Activated naive CD8-positive, alpha-beta T cell (primary cell): ENCODE measurements around the gene DSTN.

Experiments
- H3K27ac Mint-ChIP-seq: one replicate; pipeline ENCODE4 v1.8.0; 2021; ENCODE audit warnings: mixed read lengths
- H3K27me3 Mint-ChIP-seq: one replicate; pipeline ENCODE4 v1.8.0; 2021; ENCODE audit warnings: mixed read lengths
- H3K36me3 Mint-ChIP-seq: one replicate; pipeline ENCODE4 v1.8.0; 2021; ENCODE audit warnings: mixed read lengths
- H3K4me1 Mint-ChIP-seq: one replicate; pipeline ENCODE4 v1.8.0; 2021; ENCODE audit warnings: low read depth, mixed read lengths
- H3K4me3 Mint-ChIP-seq: one replicate; pipeline ENCODE4 v1.8.0; 2021; ENCODE audit warnings: mild to moderate bottlenecking, mixed read lengths
- H3K9me3 Mint-ChIP-seq: one replicate; pipeline ENCODE4 v1.8.0; 2021; ENCODE audit warnings: low read depth, mixed read lengths

DSTN gene

DNA sequence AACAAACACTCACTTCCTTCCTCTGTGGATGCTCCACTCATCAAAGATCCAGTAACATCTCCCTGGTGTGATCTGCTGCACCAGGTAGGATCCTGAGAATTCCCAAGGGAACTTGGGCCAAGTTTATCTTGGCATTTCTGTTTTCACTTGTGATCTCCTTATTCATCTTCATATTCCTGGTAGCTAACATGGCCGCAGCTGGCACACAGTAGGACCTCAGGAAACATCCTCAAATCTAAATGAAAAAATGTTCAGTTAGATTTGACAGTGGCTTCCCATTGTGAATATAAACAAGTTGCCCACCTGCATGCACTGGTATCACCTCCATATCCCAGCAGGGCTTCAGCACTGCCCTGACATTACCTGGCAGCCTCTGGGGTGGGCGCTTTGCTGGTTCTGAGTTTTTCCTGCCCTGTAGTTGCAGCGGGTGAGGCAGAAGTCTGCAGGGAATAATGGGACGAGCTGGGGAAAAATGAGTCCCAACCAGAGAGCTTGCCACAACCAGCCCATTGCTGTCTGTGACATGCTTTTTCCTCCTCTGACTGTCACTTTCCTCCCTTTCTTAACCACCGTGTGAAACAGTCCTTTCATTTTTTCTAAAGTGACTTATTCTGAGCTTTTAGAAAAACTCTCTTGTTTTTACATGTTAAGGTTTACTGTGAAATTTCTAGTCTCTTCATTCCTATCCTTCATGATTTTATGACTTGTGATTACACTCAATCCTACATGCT lies 9.4 kb upstream of the DSTN start:
- H3K27me3 Mint-ChIP-seq, result no peaks in the 10 kb centered on the region
- no peaks in the 10 kb centered on the region for H3K9me3 Mint-ChIP-seq
- peak overlapping the region; percentile 6 for H3K4me3 Mint-ChIP-seq
- peaks cover 24% of the 10 kb centered on the region for H3K4me1 Mint-ChIP-seq
- H3K27ac Mint-ChIP-seq, result peak overlapping the region; percentile 70
- H3K36me3 Mint-ChIP-seq, result no peaks in the 10 kb centered on the region

DNA sequence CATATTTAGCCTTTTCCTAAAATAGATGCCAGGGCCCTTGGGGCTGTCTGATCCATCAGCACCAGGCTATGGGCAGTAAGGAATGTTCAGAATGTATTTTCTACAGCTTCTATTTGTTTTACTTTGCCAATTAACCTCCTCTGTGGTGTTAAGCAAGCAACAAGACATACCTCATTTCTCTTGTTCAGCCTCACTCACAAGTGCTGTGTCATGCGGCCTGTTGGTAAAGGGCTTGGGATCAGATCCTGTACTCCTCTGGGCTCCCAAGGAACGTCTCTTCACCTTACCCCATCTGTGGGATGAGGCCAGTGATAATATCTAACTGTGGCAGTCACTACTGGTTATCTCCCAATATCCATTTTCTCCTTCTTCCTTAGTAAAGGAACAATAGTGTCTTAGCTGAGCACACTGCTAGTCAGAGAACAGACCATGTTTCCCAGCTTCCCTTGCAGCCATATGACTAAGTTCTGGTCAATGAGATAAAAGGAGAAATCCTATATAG lies 7.0 kb upstream of the DSTN start:
- Mint-ChIP-seq H3K4me3 (no peak overlapping the region), H3K27me3 (no peaks in the 10 kb centered on the region), H3K36me3 (no peaks in the 10 kb centered on the region), H3K27ac (no peak overlapping the region), H3K4me1 (peaks cover 21% of the 10 kb centered on the region), H3K9me3 (no peaks in the 10 kb centered on the region)

DNA sequence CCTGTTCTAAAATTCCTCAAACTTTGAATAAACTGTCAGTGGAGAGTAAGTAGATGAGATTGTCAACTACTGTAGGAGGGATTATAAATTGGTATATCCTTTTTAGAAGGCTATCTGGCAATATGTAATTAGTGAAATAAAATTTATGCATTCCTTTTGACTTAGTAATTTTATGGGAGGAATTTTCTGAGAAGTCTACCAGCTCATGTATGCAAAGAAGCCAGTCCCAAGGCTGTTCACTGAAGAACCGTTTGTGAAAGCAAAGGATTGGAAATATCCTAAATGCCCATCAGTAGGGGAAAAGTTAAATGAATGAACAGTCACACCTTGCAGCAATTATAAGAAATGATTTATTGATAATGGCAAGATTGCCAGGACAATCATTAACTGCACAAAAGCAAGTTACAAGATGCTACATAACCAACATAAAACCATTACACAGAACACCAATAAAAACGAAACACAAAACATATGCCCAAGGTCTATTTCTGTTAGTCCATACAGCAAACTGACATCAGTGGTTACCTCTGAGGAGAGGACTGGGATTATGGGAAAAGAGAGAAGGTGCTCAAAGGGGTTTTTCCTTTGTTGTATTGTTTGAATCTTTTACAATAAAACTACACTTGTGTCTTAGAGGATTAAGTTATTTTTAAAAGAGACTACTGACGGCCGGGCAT lies 4.6 kb upstream of the DSTN start:
- H3K27me3 Mint-ChIP-seq, result no peaks in the 10 kb centered on the region
- H3K27ac Mint-ChIP-seq, result no peak overlapping the region
- no peaks in the 10 kb centered on the region for H3K9me3 Mint-ChIP-seq
- H3K4me3 Mint-ChIP-seq, result no peak overlapping the region
- peaks cover 10% of the 10 kb centered on the region for H3K4me1 Mint-ChIP-seq
- no peaks in the 10 kb centered on the region for H3K36me3 Mint-ChIP-seq

DNA sequence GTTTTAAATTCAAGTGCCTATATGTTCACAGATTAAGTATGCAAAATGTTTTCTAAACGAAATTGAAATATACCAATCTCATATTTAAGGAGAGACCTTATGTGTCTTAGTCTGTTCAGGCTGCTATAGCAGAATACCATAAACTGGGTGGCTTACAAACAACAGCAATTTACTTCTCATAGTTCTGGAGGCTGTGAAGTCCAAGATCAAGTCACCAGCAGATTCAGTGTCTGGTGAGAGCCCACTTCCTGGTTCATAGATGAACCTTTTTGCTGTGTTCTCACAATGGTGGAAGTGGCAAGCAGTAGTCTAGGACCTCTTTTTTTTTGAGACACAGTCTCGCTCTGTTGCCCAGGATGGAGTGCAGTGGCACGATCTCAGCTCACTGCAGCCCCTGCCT lies 3.5 kb upstream of the DSTN start:
- Mint-ChIP-seq H3K9me3 (no peaks in the 10 kb centered on the region), H3K27me3 (no peaks in the 10 kb centered on the region), H3K4me1 (peaks cover 11% of the 10 kb centered on the region), H3K4me3 (no peak overlapping the region), H3K27ac (no peak overlapping the region), H3K36me3 (no peaks in the 10 kb centered on the region)

DNA sequence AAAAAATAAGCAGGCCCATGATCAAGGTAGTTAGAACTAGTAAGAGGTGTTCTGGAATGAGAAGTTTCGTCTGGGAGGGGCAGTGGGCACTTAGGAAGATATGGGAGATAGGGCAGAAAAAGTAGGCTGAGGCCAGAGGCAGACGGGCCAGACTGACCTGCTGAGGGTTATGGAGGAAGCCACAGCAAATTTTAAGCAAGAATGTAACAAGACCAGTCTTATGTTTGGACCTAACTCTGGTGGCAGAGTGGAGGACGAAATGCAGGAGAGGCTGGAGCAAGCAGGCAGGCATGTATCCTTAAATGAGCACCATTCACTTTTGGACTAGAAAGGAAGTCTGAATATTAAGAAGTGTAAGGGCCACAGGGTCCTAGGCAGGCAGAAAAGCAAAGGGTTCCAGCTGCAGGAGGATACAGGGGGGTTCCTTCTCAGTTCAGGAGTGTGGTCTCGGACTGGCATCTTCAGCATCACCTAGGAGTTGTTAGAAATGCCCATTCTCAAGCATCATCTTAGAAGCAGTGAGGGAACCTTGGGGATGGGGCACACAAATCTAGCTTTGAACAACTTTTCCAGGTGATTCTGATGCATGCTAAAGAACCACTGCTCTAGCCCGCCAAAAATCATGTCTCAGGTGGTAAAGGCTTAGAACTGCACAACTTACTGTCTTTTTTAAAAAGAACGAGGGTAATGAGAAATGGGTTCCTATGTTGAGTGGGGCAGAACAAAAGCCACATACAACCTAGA lies 1.7 kb upstream of the DSTN start:
- Mint-ChIP-seq H3K4me1 (peaks cover 28% of the 10 kb centered on the region), H3K9me3 (no peaks in the 10 kb centered on the region), H3K4me3 (peak overlapping the region; percentile 65), H3K36me3 (no peaks in the 10 kb centered on the region), H3K27ac (peak overlapping the region; percentile 41), H3K27me3 (no peaks in the 10 kb centered on the region)

DNA sequence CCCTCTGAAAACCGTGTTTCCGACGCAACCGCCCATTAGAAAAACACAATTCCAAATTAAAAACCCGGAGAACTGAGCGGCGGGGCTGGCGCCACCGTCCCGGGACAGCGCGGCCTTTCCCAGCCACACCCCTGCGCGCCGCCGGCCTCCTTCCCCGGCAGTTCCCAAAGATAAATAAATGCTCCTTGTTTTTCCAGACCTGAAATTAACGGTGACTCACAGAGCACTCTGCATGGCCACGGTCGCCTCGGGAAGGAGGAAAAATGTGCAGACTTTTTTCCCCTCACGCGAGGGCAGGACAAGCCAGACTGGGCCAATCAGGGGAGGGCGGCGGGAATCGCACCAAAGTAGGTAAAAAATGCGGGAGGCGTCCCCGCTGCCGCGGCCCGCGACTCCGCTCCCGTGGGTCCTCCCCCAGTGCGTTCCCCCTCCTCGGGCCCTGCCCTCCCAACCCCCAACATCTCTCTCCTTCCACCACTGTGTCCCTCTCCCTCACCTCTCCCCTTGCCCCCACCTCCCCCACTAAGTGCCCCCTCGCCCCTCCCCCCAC lies 828 bp upstream of the DSTN start:
- H3K27me3 Mint-ChIP-seq, result no peaks in the 10 kb centered on the region
- H3K27ac Mint-ChIP-seq, result no peak overlapping the region
- no peaks in the 10 kb centered on the region for H3K9me3 Mint-ChIP-seq
- peaks cover 33% of the 10 kb centered on the region for H3K4me1 Mint-ChIP-seq
- H3K36me3 Mint-ChIP-seq, result no peaks in the 10 kb centered on the region
- H3K4me3 Mint-ChIP-seq, result peak overlapping the region; percentile 65

DNA sequence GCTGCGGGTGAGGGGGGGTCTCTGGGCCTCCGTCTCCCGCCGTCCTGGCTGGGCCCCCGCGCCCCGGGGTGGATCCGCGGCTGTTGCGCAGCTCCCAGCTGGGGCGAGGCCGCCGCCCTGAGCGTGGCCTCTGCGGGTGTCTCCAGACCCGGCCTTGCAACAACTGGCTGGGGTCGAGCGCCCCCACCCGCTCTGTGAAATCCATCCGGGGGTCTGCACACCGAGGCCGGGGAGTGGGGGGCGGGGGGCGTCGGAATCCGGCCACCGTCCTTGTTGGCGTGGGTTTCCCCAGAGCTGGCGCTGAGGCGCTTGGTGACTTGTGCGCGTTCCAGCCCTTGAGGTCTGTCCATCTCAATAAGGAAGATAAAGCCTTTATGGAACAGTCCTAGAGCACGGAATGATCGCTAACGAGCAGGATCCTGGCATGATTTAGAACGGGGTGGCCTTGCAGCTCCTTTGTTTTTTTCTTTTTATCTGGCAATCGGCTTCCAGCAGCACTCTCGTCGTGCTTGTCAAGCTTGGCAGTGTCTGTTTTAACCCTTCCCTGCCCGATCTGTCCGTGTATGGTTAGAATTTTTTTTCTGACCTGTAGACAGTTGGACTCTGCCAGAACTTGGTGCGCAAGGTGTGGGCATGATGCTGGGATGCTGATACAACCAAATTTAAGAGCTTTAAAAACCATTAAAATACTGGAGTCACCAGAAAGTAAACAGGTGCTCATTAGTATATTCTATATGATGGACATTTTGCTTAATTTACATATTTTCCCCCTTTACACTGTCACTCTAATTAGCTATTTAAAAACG lies 675 bp downstream of the DSTN start:
- Mint-ChIP-seq H3K27me3 (no peaks in the 10 kb centered on the region), H3K4me3 (peak overlapping the region; percentile 93), H3K36me3 (no peaks in the 10 kb centered on the region), H3K4me1 (peaks cover 33% of the 10 kb centered on the region), H3K27ac (peak overlapping the region; percentile 87), H3K9me3 (no peaks in the 10 kb centered on the region)

DNA sequence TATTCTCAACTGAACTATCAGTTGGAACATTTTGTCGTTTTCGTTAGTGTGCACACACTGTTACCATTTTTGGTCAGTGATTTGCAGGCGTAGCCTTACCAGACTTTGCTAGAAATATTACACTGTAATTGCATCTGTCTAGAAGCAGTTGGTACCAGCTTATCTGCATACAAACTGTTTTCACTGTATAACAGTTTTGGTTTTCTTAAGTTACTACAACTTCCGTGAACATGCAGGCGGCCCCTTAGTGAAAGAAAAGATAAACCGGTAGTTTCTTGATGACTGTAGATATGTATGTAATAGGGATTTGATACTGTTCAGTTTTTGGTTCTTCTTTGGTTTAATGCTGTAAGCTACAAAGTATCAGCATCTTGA lies 1.3 kb downstream of the DSTN start:
- H3K4me1 Mint-ChIP-seq, result peaks cover 33% of the 10 kb centered on the region

DNA sequence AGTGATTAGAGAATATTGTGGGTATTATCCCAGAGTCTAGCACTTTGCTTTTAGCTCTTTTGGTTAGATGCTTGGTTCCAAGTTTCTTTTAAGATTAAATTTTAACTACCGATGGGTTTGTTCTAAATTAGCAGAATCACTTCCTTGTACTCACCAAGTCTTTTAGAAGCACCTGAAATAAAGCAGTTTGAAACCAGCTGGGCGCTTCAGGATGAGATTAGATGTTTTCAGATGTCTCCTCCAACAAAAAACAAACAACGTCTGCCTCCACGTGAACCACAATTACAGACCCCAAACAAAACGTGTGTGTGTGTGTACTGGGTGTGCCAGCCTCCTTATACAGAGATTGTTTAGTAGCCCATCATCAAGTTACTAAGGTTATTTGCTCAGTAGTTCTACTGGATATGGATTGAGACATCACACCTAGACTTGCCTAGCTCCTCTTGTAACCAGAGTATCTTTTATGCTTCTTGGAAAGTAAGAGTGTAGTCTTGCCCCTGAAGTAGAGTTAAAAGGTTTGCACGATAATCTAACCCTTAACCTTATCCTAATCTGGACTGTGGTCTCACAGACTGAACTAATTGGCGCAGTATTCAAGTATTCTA lies 2.3 kb downstream of the DSTN start:
- Mint-ChIP-seq H3K36me3 (no peaks in the 10 kb centered on the region), H3K4me3 (peak overlapping the region; percentile 44)

More for the DNA sequence above, 1.3 kb downstream of the DSTN start:
- H3K36me3 Mint-ChIP-seq, result no peaks in the 10 kb centered on the region
- peak overlapping the region; percentile 93 for H3K4me3 Mint-ChIP-seq
- H3K27me3 Mint-ChIP-seq, result no peaks in the 10 kb centered on the region
- H3K9me3 Mint-ChIP-seq, result no peaks in the 10 kb centered on the region
- peak overlapping the region; percentile 87 for H3K27ac Mint-ChIP-seq

DNA sequence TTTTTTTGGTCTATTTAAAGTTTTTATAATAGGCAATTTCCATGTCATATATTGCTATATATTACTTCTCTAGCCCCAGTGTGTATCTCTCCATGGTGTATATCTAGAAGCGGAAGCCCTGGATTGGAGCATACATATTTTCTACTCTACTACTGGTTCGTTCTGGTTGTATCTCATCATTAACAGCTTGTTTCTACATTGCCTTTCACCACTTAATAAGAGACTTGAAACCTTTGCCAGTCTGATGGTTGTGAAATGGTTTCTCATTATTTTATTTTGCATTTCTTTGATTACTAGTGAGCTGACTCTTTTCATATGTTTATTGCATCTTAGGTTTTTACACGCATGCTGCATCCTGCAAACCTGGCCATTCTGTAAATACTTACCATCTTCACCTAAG lies 3.6 kb downstream of the DSTN start:
- H3K36me3 Mint-ChIP-seq, result no peaks in the 10 kb centered on the region
- peak overlapping the region; percentile 2 for H3K27ac Mint-ChIP-seq
- no peaks in the 10 kb centered on the region for H3K27me3 Mint-ChIP-seq

More for the DNA sequence above, 2.3 kb downstream of the DSTN start:
- Mint-ChIP-seq H3K27ac (no peak overlapping the region), H3K9me3 (no peaks in the 10 kb centered on the region), H3K4me1 (peaks cover 36% of the 10 kb centered on the region), H3K27me3 (no peaks in the 10 kb centered on the region)

DNA sequence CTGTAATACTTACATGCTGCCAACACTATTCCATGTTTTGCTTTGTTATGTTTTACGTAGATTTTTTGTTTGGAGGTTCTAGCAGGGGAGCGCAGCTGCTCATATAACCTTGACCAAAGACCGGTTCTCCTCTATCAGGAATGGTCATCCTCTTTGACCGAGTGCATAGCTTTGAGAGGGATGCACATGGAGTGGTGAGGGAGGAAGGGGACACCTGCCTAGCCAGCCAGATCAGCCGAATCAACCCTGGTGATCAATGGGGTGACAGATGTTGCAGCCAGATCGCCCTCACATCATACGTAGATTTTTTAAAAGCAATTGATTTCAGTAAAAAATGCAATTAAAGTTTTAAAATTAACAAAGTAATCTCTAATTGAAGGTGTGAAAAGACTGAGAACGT lies 6.3 kb downstream of the DSTN start:
- Mint-ChIP-seq H3K27ac (no peak overlapping the region), H3K4me3 (no peak overlapping the region), H3K9me3 (no peaks in the 10 kb centered on the region), H3K27me3 (no peaks in the 10 kb centered on the region), H3K4me1 (peaks cover 35% of the 10 kb centered on the region), H3K36me3 (peaks cover 3% of the 10 kb centered on the region)

More for the DNA sequence above, 3.6 kb downstream of the DSTN start:
- Mint-ChIP-seq H3K4me1 (peaks cover 35% of the 10 kb centered on the region), H3K9me3 (no peaks in the 10 kb centered on the region), H3K4me3 (no peak overlapping the region)

DNA sequence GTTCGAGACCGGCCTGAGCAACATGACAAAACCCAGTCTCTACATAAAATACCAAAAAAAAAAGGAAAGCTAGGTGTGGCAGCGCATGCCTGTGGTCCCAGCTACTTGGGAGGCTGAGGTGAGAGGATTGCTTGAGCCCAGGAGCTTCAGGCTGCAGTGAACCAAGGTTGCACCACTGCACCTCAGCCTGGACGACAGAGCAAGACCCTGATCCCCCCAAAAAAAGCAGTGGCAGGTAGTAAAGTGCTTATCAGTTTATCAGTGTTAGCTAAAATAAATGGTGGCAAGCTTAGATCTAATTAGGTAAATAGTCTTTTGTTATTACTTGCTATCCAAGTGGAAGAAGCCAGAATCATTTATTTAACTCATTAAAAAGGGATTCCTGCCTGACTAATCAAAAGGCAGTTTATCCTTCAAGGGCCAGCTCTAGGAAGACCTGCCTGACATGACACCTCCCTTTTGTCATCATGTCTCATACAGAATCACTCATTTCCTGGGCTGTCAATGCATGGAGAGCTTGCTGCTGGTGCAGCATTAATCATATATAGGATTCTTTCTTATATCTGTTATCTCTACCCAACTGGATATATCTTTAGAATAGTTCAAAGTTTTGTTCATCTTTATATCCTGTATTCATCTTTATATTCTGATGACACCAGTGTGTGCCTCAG lies 9.6 kb downstream of the DSTN start:
- H3K27me3 Mint-ChIP-seq, result no peaks in the 10 kb centered on the region
- no peaks in the 10 kb centered on the region for H3K9me3 Mint-ChIP-seq
- H3K36me3 Mint-ChIP-seq, result peaks cover 9% of the 10 kb centered on the region
- no peak overlapping the region for H3K27ac Mint-ChIP-seq
- H3K4me3 Mint-ChIP-seq, result no peak overlapping the region
- H3K4me1 Mint-ChIP-seq, result peaks cover 18% of the 10 kb centered on the region

DNA sequence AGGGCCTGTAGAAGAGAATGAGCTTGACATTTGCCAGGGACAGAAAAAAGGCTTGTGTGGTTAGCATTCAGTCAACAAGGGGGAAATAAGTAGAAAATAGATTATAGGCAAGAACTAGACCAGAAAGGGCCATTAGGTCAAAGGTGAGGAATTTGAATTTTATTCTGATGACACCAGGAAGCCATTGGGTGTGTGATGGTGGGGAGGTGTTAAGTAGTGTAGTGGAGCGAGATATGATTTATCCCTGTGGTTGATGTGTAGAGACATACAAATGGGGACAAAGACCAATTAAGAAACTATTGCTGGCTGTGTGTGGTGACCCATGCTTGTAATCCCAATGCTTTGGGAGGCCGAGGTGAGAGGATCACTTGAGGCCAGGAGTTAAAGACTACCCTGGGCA lies 11.0 kb downstream of the DSTN start:
- no peak overlapping the region for H3K4me3 Mint-ChIP-seq
- H3K4me1 Mint-ChIP-seq, result peaks cover 21% of the 10 kb centered on the region
- H3K27ac Mint-ChIP-seq, result no peak overlapping the region
- H3K27me3 Mint-ChIP-seq, result no peaks in the 10 kb centered on the region
- H3K9me3 Mint-ChIP-seq, result no peaks in the 10 kb centered on the region
- H3K36me3 Mint-ChIP-seq, result peaks cover 9% of the 10 kb centered on the region
